PC-9 (cell line): ENCODE data around the gene ST3GAL2.

Experiments used
- EZH2 ChIP-seq: fragments of 200-600 bp; sonication (generic); IDR thresholded peaks from 2 replicates; pipeline ENCODE4 v1.8.0; 2017; ENCODE audit warnings: antibody characterized with exemption, low read depth
- TF ChIP-seq, protein P1 (sequence below): fragments of 200-600 bp; sonication (generic); conservative IDR thresholded peaks from 2 replicates; pipeline ENCODE4 v1.6.1; 2017; ENCODE audit warnings: mixed run types, antibody characterized with exemption, mild to moderate bottlenecking, moderate library complexity

DNA sequence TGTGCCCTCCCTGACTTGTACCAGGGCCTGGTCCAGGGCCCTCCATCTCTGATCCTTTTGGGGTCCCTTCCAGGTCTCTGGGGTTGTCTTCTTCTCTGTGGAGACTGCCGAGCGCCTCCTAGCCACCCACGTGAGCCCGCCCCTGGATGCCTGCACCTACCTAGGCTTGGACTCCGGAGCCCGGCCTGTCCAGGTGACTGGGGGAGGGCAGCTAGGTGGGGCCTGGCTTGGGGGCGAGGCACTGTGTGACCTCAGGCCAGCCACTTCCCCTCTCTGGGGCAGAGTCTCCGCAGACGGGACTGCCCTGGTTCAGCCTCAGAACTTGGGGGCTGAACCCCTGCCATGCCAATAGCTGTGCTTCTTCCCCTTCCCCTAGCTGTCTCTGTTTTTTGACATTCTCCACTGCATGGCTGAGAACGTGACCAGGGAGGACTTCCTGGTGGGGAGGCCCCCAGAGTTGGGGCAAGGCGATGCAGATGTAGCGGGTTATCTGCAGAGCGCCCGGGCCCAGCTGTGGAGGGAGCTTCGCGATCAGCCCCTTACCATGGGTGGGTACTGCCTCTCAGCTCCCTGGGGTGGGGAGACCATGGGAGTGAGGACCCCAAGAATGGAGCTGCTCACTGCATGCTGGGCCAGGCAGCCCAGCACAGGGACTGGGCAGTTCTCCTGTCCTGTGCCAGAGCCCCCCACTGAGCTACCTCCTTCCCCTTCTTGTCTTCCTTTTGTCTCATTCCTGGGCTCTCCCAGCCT, 30.1 kb upstream of the ST3GAL2 start:
- TF ChIP-seq, protein P1, sequence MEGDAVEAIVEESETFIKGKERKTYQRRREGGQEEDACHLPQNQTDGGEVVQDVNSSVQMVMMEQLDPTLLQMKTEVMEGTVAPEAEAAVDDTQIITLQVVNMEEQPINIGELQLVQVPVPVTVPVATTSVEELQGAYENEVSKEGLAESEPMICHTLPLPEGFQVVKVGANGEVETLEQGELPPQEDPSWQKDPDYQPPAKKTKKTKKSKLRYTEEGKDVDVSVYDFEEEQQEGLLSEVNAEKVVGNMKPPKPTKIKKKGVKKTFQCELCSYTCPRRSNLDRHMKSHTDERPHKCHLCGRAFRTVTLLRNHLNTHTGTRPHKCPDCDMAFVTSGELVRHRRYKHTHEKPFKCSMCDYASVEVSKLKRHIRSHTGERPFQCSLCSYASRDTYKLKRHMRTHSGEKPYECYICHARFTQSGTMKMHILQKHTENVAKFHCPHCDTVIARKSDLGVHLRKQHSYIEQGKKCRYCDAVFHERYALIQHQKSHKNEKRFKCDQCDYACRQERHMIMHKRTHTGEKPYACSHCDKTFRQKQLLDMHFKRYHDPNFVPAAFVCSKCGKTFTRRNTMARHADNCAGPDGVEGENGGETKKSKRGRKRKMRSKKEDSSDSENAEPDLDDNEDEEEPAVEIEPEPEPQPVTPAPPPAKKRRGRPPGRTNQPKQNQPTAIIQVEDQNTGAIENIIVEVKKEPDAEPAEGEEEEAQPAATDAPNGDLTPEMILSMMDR = no peak
- no peak for TF ChIP-seq EZH2
